NOMO-1 (cell line): ENCODE measurements around the gene SART3.
A peak's percentile ranks its signal among the peaks of the same experiment; 100 is the strongest.

Experiments used
- DNase-seq, 2 experiments: peaks; one replicate each; lab custom pipeline; 2025; ENCODE audit not compliant: unreplicated experiment in 2 of 2; lab: John Stamatoyannopoulos, UW

Gene SART3

GRCh38 chr12:108530161-108530560, 30.8 kb downstream of the SART3 start:
- DNase-seq: no peak

GRCh38 chr12:108527166-108527496, 33.8 kb downstream of the SART3 start:
- no peak for DNase-seq

DNA sequence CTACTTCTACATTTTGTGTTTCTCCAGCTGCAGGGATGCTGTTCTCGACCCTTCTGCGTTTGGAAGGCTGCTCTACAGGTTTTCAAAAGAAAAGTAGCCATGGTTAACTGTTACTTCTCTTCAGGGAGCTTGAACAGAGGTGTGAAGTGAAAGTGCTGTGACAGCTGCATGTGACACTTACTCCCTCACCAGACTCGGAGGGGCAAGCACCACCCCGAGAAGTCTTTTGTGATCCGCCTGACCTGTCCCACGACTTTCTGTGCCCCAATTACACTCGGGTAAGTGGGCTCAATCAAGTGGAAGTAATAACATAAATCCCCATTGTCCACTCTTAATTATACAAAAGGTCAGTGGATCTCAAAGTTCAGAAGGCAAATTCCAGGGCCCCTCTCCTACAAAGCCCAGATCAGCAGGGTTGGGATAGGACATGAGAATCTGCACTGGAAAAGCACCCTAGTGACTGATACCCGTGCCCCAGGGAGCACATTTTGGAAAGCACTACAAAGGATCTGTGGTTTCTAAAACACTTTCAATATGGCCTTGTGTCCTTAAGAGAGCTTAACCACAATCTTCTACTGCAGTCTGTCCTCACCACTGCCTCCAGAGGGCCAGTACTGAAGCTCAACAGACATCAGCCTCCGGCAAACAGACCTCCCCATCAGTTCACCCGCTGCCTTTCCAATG, 34.3 kb downstream of the SART3 start:
- DNase-seq: no peak

DNA sequence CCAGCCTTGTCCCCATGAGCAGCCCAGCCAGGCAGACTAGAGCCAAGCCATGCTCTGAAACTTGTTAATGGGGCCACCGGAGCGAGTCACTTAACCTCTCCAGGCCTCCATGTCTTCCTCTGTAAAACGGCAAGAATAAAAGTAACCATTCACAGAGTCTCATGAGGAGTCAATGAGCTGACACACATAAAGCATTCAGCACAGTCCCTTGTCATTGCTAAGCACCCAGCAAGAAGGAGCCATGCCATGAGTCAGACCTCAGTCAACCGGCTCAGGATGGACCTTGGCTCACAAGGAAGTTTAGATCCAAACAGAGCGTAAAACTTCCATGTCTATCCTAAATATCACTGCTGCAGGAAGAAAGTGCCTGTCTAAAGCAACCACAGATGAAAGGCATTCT, 35.3 kb downstream of the SART3 start:
- no peak for DNase-seq

GRCh38 chr12:108523365-108523764, 37.6 kb downstream of the SART3 start:
- DNase-seq: no peak

- no peak for DNase-seq
Observed at GRCh38 chr12:108519558-108519957, 41.4 kb downstream of the SART3 start.

- no peak for DNase-seq
Observed at GRCh38 chr12:108518716-108519496, 42.1 kb downstream of the SART3 start.

GRCh38 chr12:108518101-108518715, 42.8 kb downstream of the SART3 start:
- no peak for DNase-seq

GRCh38 chr12:108517288-108518100, 43.5 kb downstream of the SART3 start:
- DNase-seq: no peak

DNA sequence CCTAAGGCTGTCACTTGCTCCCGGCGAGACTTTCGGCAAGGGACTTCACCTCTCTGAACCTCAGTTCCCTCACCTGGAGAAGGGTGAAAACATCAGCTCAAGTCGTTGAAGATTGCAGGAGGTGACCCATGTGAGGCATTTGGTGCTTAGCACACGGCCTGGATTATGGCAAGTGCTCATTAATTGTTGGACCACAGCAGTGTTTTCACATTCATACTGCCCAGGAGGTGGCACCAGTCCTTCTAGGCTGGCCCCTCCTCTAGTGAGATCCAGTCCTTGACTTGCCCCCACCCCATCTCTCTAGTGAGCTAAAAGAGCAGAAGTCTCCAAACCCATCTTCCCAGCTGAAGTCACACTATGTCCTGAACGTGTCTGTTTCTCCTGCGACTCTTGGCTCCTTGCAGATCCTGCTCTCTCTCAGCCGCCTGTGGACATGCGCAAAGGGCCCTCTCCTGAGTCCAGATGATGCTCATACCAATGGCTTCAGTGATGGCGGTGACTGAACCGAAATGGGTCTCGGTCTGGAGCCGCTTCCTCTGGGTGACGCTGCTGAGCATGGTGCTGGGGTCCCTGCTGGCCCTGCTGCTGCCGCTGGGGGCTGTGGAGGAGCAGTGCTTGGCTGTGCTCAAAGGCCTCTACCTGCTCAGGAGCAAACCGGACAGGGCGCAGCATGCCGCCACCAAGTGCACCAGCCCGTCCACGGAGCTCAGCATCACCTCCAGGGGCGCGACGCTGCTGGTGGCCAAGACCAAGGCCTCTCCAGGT, 44.3 kb downstream of the SART3 start:
- DNase-seq: no peak

DNA sequence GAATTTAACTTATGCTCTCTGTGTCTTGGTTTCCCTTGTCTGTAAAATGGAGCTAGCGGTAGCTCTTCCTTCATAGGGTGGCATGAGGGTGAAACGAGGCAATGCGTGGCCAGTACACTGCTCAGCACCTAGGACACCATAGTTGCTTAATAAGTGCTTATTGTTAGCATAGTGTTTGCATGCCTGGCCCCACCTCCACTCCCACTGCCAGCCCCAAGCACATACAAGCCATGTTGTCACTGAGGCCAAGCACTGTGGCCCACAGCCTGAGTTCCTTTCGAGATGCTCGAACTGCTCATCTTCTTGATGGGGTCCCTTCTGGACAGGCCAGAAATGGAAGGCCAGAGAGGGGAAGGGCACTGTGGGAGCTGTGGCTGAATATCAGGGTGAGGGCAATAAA, 45.1 kb downstream of the SART3 start:
- DNase-seq: peak in 1 of 2 experiments; percentile 8

GRCh38 chr12:108514973-108515814, 45.8 kb downstream of the SART3 start, which contains the start of gene FICD:
TSS of gene FICD (plus strand) at chr12:108515277. CDS start at chr12:108516973, 1,696 bp downstream.
- peak; percentile 97 to 98 for DNase-seq

- DNase-seq: no peak
Observed at GRCh38 chr12:108514468-108514972, 46.5 kb downstream of the SART3 start.

- DNase-seq: peak in 1 of 2 experiments; percentile 59
Observed at GRCh38 chr12:108511633-108512540, 49.1 kb downstream of the SART3 start.

GRCh38 chr12:108510836-108511235, 50.1 kb downstream of the SART3 start:
- no peak for DNase-seq

- DNase-seq: no peak
Observed at GRCh38 chr12:108509806-108510205, 51.2 kb downstream of the SART3 start.

DNA sequence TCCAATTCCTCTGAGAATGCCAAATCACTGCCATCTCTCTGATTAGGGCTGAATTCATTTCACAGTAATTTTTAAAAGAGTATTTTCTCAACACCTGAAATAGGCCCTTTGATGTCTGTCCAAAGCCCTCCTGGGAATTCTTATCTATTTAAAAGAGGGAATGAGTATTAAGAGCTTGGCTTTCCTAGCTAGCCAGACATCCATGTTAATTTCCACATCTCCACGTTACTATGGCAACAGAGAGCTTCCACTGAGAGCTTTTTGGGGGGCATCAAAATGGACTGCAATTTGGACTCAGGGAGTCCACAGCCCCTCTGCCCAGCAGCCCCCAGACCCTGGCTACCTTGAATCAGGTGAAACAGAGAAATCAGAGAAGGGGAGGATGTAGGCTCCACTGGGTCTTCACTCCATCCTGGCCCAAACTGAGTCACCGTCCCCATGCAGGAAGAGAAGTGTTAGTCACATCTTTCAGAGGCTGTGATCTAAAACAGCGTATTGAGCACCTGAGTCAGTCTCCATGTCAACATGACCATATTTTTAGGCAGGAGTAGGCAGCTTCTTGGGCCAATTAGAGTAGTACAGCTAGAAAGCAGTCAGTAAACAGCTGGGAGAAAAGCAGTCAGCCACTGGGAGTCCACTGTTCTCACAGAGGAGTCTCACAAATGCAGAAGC, 52.9 kb downstream of the SART3 start:
- DNase-seq: no peak

GRCh38 chr12:108505129-108505528, 55.8 kb downstream of the SART3 start:
- DNase-seq: no peak
